ENCODE data around the gene COIL. TPM values are rescaled to one million over a fixed set of nuclear protein-coding genes. Genes with fewer than 3 reads are reported as not detected.

COIL gene
- total and polyA plus RNA-seq, 2 of the 13 experiments (the other 11 are each of a cell fraction or from before 2014, with no cell fraction given), result 8.1 to 29.4 TPM

DNA sequence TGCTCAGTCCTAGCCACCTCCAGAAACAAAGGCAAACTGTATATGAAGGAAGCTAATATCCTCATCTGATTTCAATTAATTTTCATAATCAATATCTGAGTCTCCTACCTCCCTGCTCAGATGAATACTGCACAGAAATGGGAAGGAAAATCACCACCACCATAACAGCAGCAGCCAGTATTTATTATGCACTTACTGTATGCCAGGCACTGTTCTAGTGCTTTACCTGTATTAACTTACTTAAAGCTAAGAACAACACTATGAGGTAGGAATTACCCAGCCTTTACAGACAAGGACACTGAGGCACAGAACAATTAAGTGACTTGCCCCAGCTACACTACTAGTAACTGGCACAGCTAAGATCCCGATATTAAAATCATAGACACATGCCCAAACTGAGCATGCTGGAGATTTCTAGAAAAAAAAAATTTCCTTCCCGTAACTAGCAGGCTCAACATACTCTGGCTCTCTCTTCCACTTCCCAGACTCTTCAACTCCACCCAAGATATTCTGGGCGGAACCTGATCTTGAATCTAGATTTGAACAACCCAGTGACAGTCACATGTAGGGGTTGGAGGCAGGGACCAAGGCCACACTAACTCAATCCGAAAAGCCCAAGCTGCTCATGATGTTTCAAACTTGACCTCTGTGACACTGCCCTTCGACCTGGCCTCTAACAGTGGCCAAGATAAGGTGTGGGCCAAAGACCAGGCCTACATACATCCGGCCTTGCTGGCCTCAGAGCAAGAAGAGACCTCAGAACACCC lies 50.9 kb downstream of the COIL start (continued):
- TF ChIP-seq KAT2B (IDR thresholded peaks at IDR 0.05; ENCODE audit: borderline replicate concordance, low read depth, low read length), result no peak
- TF ChIP-seq ELK4 (CRISPR knock-in tag; IDR thresholded peaks at IDR 0.05; ENCODE audit: borderline replicate concordance), result no peak
- TF ChIP-seq TCF7 (IDR thresholded peaks at IDR 0.05; ENCODE audit: low read depth), result no peak
- TF ChIP-seq MXD4 (CRISPR knock-in tag; IDR thresholded peaks at IDR 0.05), result 0 out of 2 replicates have a peak, but pooled peaks have one; percentile 53
- TF ChIP-seq ZNF12 (CRISPR knock-in tag; IDR thresholded peaks at IDR 0.05), result no peak
- 0 out of 2 replicates have a peak, but pooled peaks have one; percentile 58 for TF ChIP-seq MIER3 (CRISPR knock-in tag; IDR thresholded peaks at IDR 0.05; ENCODE audit: borderline replicate concordance)
- no peak for TF ChIP-seq U2AF1 (optimal IDR thresholded peaks at IDR 0.05; ENCODE audit: low read depth, low read length)
- TF ChIP-seq, protein P1, sequence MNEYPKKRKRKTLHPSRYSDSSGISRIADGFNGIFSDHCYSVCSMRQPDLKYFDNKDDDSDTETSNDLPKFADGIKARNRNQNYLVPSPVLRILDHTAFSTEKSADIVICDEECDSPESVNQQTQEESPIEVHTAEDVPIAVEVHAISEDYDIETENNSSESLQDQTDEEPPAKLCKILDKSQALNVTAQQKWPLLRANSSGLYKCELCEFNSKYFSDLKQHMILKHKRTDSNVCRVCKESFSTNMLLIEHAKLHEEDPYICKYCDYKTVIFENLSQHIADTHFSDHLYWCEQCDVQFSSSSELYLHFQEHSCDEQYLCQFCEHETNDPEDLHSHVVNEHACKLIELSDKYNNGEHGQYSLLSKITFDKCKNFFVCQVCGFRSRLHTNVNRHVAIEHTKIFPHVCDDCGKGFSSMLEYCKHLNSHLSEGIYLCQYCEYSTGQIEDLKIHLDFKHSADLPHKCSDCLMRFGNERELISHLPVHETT (CRISPR knock-in tag; conservative IDR thresholded peaks at IDR 0.05), result 0 out of 2 replicates have a peak, but pooled peaks have one; percentile 20
- no peak for TF ChIP-seq SYNCRIP (IDR thresholded peaks at IDR 0.05; ENCODE audit: insufficient read depth, low read depth, low read length)
- no peak for TF ChIP-seq ZFP36L2 (CRISPR knock-in tag; IDR thresholded peaks at IDR 0.05)
- no peak for TF ChIP-seq SNAPC5 (CRISPR knock-in tag; IDR thresholded peaks at IDR 0.05; ENCODE audit: borderline replicate concordance)
- TF ChIP-seq RELA (CRISPR knock-in tag; IDR thresholded peaks at IDR 0.05), result no peak
- no peak for TF ChIP-seq NAIF1 (CRISPR knock-in tag; IDR thresholded peaks at IDR 0.05; ENCODE audit: borderline replicate concordance)
- no peak for TF ChIP-seq HIC2 (CRISPR knock-in tag; IDR thresholded peaks at IDR 0.05; ENCODE audit: low read depth)
- no peak for TF ChIP-seq ZNF251 (CRISPR knock-in tag; IDR thresholded peaks at IDR 0.05)
- no peak for TF ChIP-seq SP1 (IDR thresholded peaks at IDR 0.05)
- no peak for TF ChIP-seq SP1 (CRISPR knock-in tag; IDR thresholded peaks at IDR 0.05)
- no peak for TF ChIP-seq ZFP37 (CRISPR knock-in tag; IDR thresholded peaks at IDR 0.05; ENCODE audit: borderline replicate concordance)
- no peak for TF ChIP-seq ZNF713 (CRISPR knock-in tag; IDR thresholded peaks at IDR 0.05)
- TF ChIP-seq SIX4 (CRISPR knock-in tag; IDR thresholded peaks at IDR 0.05), result no peak
- TF ChIP-seq, protein P2, sequence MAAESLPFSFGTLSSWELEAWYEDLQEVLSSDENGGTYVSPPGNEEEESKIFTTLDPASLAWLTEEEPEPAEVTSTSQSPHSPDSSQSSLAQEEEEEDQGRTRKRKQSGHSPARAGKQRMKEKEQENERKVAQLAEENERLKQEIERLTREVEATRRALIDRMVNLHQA (CRISPR knock-in tag; IDR thresholded peaks at IDR 0.05), result no peak
- TF ChIP-seq FOSL1 (CRISPR knock-in tag; IDR thresholded peaks at IDR 0.05; ENCODE audit: borderline replicate concordance), result no peak
- TF ChIP-seq ZNF577 (CRISPR knock-in tag; IDR thresholded peaks at IDR 0.05; ENCODE audit: borderline replicate concordance, low read depth), result no peak
- TF ChIP-seq ZC3H13 (CRISPR knock-in tag; IDR thresholded peaks at IDR 0.05), result no peak
- TF ChIP-seq CSRNP1 (CRISPR knock-in tag; IDR thresholded peaks at IDR 0.05), result no peak
